Neural cell (in vitro differentiated cells): ENCODE data around the gene ADO.

Experiments used
- CTCF ChIP-seq: fragments of 450-650 bp; IDR thresholded peaks from 2 replicates; pipeline ENCODE4 v1.5.1; 2014; ENCODE audit warnings: antibody characterized with exemption, mild to moderate bottlenecking, moderate library complexity; ENCODE audit not compliant: poor library complexity, severe bottlenecking
- EP300 ChIP-seq: fragments of 450-650 bp; conservative IDR thresholded peaks from 2 replicates; pipeline ENCODE4 v1.6.1; 2014; ENCODE audit warnings: antibody characterized with exemption, mild to moderate bottlenecking, moderate library complexity; ENCODE audit not compliant: poor library complexity, severe bottlenecking
- MXI1 ChIP-seq: fragments of 450-650 bp; conservative IDR thresholded peaks from 2 replicates; pipeline ENCODE4 v1.6.1; 2014; ENCODE audit warnings: antibody characterized with exemption, mild to moderate bottlenecking; ENCODE audit not compliant: poor library complexity, severe bottlenecking
- POLR2AphosphoS5 ChIP-seq: IDR thresholded peaks from 2 replicates; pipeline ENCODE4 v1.6.1; 2012

DNA sequence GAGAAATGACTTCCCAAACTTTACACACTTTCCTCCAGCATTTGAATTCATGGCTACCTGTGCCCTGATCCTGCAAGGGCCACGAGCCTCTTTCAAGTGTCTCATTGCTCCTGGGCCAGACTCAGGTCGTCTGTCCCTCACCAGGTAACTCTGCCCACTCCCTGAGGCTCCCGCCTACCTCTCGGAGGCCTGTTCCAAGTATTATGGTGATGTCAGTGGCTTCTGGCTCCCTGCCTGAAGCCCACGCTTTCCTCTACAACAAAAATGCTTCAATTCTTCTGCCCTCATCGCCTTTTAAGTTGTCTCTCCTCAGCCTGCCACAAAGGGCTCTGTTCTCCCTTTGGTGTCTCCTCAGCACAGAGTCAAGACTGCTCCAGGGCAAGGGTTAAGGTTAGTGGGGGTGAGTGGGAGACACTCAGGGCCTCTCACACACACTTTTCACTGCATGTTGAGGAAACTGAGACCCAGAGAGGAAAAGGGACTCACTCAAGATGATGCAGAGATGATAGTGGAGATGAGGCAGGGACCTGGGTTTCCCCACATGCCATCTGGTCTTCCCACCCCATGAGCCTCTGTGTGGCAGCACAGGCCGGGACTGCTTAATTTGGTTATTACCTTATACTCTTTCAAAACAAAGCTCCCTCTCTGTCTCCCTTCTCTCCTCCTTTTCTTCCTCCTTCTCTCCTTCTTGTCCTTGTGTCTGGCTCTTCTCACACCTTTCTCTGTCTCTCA, 39.9 kb downstream of the ADO start:
- no peak for TF ChIP-seq CTCF
- no peak for TF ChIP-seq POLR2AphosphoS5
- no peak for TF ChIP-seq EP300
- TF ChIP-seq MXI1: no peak
